ENCODE data around the gene TCF19.
"Not testable (repeated sequence)": the region's sequence is repeated elsewhere in the genome, so short reads cannot be mapped to it uniquely, and the experiment has no call there.

The TCF19 gene

DNA sequence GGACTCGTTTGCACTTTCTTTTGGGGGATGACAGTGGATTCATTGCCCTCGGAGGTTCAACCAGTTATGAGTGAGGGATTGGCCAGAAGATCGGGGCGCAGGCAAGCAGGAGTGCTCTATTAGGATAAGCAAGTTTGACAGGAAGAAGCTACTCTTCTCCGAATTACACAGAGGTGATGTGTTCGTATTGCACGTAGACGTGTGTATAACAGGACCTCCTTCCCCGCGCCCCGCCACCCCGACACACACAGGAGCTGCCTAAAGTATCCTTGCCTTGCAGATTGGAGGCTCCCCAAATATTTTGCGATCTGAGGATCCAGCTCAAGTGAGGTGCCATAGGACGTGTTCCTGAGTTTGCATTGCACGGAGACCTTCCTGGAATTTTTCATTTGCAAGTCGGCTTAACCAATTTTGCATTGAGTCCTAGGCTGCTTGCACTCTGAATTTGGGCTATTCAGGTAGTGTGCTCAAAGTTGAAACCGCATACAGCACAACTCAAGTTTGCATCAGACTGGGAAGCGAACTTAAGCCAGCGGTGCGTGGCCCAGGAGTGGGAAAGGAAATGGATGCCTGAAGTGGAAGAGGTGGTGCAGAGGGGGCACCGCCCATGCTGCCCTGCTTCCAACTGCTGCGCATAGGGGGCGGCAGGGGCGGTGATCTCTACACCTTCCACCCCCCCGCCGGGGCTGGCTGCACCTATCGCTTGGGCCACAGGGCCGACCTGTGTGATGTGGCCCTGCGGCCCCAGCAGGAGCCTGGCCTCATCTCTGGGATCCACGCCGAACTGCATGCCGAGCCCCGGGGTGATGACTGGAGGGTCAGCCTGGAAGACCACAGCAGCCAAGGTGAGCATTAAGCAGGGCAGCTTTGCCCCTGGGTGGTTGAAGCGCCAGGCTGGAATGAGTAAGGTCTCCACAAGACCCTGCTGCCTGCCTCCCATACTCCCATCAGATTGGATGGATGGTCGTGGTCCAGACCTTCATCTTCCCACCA, 770 bp downstream of the TCF19 start:
- DNase-seq (ENCODE audit: extremely low read depth in 1 of 2, low read depth in 1 of 2), result peak in 1 of 2 donors; percentile 5

DNA sequence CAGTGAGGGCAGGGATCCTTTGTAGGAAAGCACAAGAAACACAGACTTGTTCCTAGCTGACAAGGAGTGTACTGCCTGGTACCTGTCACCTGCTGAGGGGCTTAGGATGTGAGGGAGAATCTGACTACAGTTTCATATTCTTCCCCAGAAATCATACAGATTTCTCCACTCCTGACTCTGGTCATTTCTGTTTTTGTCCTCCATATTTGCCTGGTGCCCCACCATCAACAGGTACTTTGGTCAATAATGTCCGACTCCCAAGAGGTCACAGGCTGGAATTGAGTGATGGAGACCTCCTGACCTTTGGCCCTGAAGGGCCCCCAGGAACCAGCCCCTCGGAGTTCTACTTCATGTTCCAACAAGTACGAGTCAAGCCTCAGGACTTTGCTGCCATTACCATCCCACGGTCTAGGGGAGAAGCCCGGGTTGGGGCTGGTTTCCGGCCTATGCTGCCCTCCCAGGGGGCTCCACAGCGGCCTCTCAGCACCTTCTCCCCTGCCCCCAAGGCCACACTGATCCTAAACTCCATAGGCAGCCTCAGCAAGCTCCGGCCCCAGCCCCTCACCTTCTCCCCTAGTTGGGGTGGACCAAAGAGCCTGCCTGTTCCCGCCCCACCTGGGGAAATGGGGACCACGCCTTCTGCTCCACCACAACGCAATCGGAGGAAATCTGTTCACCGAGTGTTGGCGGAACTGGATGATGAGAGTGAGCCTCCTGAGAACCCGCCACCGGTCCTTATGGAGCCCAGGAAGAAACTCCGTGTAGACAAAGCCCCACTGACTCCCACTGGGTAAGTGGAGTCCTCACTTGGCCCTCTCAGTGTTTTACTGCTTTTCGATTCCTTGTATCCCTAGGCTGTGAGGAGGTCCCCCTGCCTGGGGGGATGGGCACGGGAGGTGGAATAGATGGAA, 3.1 kb downstream of the TCF19 start:
- no peak for DNase-seq (ENCODE audit: extremely low read depth in 1 of 2, low read depth in 1 of 2)

DNA sequence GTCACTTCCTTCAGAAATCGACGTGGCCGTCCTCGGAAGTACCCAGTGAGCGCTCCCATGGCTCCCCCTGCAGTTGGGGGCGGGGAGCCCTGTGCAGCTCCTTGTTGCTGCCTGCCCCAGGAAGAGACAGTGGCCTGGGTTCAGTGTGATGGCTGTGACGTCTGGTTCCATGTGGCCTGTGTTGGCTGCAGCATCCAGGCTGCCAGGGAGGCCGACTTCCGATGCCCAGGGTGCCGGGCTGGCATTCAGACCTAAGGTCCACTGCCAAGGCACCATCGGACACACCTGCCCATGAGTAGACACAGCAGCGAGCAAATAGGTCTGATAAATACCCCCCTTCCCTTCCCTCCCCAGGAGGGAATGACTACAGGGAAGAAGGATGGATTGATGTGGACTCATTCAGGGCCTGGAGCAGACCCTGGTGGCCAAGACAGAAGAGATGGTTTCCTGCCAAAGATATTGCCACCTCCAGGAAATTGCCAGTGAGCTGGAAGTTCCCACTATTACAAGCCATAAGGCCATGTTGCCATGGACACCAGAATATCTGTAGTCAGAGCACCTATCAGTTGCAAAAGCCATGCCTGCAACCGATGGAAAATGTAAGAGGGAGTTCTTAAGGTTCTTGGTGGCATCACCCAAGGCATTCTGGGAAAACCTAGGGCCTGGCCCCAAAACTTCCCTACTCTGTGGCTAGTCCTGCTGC, 4.2 kb downstream of the TCF19 start:
- DNase-seq (ENCODE audit: extremely low read depth in 1 of 2, low read depth in 1 of 2), result no peak

DNA sequence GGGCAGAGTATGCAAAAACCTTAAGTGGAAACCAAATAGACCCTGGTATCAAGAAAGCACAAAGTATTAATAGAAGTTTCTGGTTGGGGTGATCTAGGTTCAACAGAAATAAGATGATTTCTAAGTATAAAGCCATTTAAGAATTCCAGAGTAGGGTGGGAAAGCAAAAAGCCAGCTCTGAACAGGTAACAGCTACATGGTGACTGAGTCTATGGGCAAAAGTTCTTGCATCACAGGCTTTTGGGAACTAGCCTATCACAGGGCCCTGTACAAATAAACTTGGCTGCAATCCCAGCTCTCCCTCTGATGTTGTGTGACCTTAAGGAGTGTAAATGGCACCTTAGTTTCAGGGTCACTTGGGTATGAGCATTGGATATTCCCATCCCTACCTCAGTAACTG, 5.5 kb downstream of the TCF19 start:
- DNase-seq (ENCODE audit: extremely low read depth in 1 of 2, low read depth in 1 of 2), result no peak

DNA sequence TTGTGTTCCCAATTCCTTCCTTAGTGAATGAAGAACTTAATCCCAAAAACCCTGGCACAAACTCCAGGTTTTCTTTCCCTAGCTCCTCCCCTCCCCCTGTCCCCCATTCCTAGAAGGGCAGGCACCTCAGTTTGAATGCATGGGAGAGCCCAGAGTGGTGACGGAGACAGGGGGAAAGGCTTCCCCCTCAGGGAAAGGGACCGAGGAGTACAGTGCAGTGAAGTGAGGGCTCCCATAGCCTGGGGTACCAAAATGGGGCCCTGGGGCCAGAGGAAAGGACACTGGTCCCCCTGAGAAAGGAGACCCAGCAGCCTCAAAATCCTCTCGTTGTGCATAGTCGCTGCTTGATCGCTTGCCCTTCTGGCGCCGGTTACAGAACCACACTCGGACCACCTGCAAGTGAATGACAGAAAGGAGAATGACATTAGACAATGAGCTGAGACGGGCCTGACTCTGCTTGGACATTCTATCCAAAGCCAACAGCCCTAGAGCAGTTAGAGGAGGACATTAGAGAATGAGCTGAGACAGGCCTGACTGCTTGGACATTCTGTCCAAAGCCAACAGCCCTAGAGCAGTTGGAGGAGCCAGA, 6.2 kb downstream of the TCF19 start:
- not testable (repeated sequence) for DNase-seq (ENCODE audit: extremely low read depth in 1 of 2, low read depth in 1 of 2)

DNA sequence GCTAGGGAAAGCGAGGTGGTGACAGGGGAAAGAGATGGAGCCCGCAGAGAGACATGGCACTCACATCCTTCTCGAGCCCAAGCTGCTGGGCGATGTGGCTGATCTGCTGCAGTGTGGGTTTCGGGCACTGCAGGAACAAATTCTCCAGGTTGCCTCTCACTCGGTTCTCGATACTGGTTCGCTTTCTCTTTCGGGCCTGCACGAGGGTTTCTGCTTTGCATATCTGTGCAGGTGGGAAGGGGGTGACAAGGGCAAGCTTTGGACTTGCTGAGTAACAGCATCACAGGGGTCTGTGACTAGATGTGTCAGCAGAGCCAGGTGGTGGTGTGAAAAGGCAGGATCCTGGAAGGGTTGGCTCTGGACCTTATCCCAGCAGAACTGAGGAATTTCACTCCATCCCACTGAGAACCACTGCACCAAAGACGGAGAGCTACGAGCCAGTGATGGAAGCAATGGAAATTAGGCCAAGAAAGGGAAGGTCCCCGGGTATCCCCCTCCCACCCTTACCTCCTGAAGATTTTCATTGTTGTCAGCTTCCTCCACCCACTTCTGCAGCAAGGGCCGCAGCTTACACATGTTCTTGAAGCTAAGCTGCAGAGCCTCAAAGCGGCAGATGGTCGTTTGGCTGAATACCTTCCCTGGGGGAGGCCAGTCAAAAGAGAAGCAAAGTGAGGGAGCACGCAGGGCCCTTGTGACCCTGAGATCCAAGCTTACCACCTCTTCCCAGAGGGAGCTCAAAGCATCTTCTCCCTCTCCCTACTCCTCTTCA, 6.9 kb downstream of the TCF19 start:
- not testable (repeated sequence) for DNase-seq (ENCODE audit: extremely low read depth in 1 of 2, low read depth in 1 of 2)

DNA sequence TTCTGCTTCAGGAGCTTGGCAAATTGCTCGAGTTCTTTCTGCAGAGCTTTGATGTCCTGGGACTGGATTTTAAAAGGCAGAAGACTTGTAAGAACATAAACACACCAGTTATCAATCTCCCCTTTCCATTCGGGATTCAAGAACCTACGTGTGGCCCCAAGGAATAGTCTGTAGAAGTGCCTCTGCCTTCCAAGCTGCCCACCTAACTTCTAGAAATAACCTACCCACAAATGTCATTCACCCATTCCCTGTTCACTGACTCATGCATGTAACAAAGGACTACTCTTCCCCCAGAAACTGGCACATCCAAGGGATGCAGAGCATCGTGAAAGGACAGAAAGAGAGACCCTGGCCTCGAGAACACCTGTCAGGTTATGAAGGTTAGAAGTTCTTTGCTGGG, 7.6 kb downstream of the TCF19 start:
- no peak for DNase-seq (ENCODE audit: extremely low read depth in 1 of 2, low read depth in 1 of 2)

DNA sequence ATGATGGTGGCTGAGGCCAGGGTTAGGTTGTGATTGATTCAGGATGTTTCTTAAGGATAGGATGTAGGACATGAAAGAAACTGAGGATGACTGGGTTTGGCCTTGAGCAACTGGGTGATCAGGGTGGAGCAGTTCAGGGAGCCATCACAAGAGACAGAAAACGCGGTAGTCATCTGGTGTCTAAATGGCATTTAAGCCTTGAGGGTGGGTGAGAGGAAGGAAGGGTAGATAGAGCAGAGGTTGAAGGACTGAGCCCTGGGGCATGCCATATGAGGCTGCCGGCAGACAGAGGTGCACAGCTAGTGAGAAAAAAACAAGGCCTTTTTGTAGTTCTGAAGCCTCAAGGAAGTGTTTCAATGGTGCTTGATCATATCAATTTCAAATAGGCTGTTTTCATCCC, 10.2 kb downstream of the TCF19 start:
- DNase-seq (ENCODE audit: extremely low read depth in 1 of 2, low read depth in 1 of 2), result no peak

DNA sequence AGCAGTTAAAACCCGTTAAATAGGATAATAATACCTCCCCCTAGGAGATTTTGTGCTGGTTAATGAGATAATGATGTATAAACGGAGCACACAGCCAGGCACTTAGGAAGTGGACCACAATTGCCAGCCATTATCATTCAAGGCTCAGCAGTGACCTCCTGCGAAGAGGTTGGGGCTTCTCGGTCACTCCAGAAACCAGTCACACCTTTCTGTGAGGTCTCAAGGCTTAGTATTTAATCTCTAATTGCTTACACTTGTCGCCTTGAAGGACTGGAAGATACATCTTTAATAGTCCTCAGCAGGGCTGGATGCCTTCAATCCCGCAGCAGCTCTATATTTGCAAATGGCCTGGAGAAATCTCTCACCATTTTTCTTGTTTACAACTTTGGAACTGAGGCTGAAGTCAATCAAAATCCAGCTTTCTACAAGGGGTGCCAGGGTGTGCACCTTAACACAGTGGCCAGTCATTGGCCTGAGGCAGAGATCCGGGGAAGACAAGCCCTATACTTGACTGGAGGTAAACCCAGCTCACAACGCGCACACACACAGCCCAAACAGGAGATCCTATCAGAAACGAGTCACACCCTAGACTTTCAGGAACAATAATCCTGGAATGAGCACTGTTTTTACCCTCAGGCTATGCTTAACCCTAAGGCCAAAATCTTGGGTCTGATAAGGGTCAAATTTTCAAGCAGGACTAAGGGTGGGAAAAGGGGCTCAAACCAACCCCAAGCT, 10.9 kb downstream of the TCF19 start:
- no peak for DNase-seq (ENCODE audit: extremely low read depth in 1 of 2, low read depth in 1 of 2)

DNA sequence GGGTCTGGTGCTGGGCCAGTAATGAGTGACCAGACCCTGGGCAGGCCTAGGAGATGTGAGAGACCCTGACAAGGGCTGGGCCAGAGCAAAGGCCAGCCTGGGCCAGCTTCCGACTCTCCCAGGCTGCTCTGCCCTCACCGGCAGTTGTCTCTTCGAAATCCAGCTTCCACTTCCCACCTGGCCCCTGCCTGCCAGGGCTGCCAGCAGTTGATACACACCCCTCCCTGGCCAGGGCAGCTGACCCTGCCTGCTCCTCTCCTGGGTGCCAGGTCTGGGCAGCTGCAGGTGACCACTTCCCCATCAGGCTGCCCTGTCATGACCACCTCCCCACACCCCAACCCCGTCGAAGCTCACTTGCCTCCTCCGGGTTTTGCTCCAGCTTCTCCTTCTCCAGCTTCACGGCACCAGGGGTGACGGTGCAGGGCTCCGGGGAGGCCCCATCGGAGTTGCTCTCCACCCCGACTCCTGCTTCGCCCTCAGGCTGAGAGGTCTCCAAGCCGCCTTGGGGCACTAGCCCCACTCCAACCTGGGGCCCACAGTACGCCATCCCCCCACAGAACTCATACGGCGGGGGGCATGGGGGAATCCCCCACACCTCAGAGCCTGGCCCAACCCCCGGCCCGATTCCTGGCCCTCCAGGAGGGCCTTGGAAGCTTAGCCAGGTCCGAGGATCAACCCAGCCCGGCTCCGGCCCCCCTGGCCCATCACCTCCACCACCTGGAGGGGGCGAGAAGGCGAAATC, 11.6 kb downstream of the TCF19 start:
- DNase-seq (ENCODE audit: extremely low read depth in 1 of 2, low read depth in 1 of 2), result not testable (repeated sequence)

DNA sequence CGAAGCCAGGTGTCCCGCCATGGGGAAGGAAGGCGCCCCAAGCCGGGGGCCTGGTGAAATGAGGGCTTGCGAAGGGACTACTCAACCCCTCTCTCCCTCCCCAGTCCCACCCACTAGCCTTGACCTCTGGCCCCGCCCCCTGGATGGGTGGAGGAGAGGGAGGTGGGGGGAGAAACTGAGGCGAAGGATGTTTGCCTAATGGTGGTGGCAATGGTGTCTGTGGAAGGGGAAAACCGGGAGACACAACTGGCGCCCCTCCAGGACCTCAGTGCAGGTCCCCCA, 12.2 kb downstream of the TCF19 start, which contains the start of gene POU5F1:
TSS of gene POU5F1 (minus strand) at position 83 of the 282 bp plus-strand sequence. CDS start at position 21, 62 bp downstream.
- DNase-seq (ENCODE audit: extremely low read depth in 1 of 2, low read depth in 1 of 2), result no peak

DNA sequence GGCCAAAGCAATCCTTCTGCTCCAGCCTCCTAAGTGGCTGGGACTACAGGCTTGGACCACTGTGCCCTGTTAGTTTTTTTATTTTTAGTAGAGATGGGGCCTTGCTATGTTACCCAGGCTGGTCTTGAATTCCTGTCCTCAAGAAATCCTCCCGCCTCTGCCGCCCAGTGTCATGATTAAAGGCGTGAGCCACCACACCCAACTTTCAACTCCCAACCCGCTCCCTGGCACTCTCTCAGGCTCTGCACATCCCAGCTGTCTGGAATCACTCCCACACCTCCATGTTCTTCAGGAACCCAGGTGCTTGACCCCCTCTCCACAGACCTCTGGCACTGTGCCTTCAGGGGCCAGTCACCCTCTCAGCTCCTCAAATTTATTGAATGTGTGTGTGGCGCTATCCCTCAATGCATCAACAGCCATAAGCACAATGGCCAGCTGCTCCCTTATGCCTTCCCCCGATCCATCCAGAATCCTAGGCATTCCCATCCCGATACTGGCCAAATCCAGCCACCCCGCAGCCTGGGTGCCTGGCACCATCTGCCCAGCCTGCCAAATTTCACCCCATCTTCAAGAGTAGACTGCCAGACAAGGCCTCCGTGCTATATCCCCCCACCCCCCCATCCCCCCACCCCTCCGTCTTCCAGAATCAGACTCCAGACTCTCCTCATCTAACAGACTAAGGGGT, 12.7 kb downstream of the TCF19 start:
- no peak for DNase-seq (ENCODE audit: extremely low read depth in 1 of 2, low read depth in 1 of 2)

DNA sequence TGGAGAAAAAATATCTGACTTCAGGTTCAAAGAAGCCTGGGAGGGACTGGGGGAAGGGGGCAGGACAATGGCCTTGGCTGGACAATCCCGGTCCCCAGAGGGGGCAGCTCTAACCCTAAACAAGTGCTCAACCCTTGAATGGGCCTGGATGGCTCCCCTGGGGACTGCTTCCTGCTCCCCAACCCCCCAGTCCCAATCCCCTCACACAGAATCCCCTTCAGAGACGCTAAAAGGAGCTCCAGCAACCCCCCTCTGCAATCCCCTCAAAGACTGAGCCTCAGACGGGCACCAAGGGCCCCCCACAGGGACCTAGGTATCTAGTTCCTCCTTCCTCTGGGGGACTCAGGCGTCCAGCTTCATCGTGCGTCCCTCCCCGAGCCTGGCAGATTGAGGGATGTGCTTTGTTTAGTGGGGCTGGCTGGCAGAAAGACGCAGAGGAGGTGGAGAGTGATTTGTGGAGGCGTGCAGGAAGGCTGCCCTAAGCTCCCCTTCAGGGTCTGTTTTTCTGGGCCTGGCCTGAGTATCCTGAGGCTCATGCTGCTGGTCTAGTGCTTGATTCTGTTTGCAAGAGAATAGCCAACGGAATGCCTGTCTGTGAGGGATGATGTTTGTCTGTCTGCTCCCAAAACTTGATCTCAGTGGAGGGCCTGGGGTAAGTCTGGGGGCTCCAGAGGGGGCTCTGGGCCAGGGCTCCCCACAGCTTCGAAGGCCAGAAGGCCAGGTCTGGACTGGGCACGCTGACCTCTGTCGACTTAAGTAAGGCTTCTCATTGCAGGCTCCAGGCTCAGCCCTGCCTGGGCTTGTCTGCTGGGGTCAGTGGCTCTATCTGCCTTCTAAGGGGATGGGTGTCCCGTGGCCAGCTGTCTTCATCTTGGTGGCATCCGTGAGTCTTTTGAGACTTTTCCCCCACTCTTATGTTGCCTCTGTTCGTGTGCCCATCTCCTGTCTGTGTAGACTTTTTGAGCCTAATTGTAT, 13.8 kb downstream of the TCF19 start:
- no peak for DNase-seq (ENCODE audit: extremely low read depth in 1 of 2, low read depth in 1 of 2)

DNA sequence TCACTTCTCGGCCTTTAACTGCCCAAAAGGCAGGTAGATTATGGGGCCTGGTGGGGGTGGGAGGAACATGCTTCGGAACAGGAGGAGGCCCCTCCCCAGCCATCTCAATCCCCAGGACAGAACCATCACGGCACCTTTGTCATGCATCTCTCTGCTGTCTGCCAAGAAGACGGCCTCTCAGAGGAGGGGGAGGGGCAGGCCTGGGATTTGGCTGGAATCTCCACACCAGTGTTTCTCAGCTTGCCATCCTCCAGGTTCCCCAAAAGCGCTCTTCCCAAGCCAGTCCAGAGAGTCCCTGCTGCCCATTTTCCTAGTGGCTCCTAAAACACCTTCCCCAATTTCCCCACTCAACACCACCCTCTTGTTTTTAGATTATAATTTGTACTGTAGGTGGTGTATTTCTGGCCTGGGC, 14.6 kb downstream of the TCF19 start:
- DNase-seq (ENCODE audit: extremely low read depth in 1 of 2, low read depth in 1 of 2), result no peak

DNA sequence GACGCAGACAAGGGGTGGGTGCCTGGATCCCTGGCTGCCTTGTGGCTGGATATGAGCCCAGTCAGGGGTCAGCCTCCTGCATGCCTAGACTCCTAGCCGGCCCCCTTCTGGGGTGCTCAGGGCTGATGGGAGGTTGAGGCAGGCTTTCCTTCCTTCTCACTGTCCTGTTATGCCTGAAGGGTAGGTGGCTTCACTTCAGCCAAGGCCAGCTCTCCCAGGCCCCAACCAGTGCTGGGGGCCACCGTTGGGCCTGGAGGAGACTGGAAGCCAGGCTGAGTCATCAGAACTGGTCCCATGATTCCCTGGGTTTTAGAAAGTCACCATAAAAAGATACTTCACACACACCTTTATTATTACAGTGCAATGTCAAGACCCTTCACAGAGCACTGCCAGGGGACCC, 15.0 kb downstream of the TCF19 start:
- DNase-seq (ENCODE audit: extremely low read depth in 1 of 2, low read depth in 1 of 2), result no peak

DNA sequence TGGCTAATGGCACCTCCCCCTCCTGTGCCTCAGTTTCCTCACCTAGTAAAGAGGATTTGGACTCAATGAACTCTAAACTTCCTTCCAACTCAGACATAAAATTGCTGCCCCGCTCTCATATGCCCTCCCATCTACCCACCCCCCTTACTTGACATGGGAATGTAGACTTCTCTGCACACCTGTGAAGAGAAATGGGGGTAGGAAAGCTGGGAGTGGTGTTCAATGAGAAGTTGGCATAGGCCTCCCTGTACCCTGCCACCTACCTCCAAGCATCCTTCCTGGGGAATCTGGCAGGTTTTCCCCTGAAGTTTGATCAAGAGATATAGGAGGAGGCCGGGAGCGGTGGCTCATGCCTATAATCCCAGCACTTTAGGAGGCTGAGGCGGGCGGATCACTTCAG, 16.0 kb downstream of the TCF19 start:
- DNase-seq (ENCODE audit: extremely low read depth in 1 of 2, low read depth in 1 of 2), result no peak

DNA sequence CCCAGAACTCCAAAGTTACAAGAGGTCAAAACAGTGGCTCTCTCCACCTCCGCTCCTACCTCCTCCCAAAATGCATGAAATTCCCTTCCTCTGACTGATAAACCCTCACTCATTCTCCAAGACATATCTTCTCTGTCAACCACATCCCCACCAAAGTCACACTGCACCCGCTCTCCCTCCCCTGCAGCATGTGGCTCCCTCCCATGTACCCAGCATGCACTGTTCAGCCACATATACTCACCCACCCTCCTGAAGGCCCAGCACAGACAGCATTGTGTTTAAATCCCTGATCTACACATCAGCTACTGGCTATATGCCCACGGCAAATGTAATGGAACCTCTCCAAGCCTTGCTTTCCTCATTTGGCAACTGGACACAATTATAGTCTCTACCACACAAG, 17.6 kb downstream of the TCF19 start:
- DNase-seq (ENCODE audit: extremely low read depth in 1 of 2, low read depth in 1 of 2), result no peak

Data from activated CD8-positive, alpha-beta memory T cell treated with anti-CD3 and anti-CD28 coated beads for 1 hour (primary cell).